ENCODE results near the gene NMUR1.
"Not testable (repeated sequence)": the region's sequence is repeated elsewhere in the genome, so short reads cannot be mapped to it uniquely, and the experiment has no call there.

NMUR1 gene

DNA sequence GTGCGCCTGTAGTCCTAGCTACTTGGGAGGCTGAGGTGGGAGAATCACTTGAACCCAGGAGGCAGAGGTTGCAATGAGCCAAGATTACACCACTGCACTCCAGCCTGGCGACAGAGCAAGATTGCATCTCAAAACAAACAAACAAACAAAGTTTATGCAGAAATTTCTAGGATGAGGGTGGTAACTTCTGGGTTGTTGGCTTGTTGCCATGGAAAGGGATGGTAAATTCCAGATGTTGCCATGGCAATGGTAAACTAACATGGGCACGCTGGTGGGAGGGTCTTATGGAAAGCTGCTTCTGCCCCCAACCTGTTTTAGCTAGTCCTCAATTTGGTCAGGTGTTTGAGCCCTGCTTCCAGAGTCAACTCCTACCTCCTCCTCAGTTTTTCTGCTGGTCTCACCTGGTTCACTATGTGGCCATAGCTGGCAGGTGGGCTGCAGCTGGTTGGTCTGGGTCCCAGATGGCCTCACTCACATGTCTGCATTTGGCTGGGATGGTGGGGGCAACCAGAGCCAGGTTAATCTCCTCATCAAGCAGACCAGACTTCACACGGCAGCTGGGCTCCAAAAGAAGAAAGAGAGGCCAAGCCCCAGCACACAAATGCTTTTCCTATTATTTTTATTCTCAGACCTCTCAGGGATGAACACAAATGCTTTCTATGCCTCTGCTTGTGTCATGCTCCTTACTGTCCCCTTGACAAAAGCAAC, 35.8 kb upstream of the NMUR1 start:
- Mint-ChIP-seq H3K36me3 (ENCODE audit: low read depth) (no peaks in the 10 kb centered on the region), H3K4me3 (no peak overlapping the region), H3K27me3 (ENCODE audit: low read depth) (no peaks in the 10 kb centered on the region), H3K27ac (no peak overlapping the region), H3K9me3 (no peaks in the 10 kb centered on the region), H3K4me1 (ENCODE audit: low read depth) (peaks cover 4% of the 10 kb centered on the region)
- no peak for DNase-seq (ENCODE audit: low spot score)

DNA sequence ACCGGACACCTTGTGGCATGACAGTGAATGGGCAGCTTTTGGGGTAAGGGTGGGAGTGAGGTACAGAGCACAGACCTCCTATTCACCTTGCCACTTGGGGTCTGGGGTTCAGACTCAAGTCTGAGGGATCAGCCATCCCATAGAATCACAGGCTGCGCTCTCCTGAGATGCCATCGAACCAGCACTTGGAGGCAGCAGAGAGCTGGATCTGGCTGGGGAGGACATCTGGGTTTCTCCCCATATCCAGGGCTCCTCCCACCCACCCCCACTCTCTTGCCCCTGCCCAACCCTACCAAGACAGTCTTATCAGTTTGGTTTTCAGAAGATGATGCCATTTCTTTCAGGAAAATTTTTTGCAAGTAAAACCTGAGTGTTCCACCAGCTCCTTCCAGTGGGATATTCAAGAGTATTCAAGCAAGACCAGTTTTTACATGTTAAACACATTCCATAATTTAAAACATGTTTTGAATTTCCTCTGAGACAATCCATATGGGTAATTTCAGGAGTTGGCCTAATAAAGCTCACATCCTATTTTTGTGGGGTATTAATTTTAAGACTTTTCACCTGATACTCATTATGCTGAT, 33.2 kb upstream of the NMUR1 start:
- Mint-ChIP-seq H3K4me3 (no peak overlapping the region), H3K27ac (no peak overlapping the region), H3K9me3 (no peaks in the 10 kb centered on the region), H3K36me3 (ENCODE audit: low read depth) (no peaks in the 10 kb centered on the region), H3K27me3 (ENCODE audit: low read depth) (peaks cover 2% of the 10 kb centered on the region), H3K4me1 (ENCODE audit: low read depth) (peaks cover 1% of the 10 kb centered on the region)
- DNase-seq (ENCODE audit: low spot score): peak; percentile 25

DNA sequence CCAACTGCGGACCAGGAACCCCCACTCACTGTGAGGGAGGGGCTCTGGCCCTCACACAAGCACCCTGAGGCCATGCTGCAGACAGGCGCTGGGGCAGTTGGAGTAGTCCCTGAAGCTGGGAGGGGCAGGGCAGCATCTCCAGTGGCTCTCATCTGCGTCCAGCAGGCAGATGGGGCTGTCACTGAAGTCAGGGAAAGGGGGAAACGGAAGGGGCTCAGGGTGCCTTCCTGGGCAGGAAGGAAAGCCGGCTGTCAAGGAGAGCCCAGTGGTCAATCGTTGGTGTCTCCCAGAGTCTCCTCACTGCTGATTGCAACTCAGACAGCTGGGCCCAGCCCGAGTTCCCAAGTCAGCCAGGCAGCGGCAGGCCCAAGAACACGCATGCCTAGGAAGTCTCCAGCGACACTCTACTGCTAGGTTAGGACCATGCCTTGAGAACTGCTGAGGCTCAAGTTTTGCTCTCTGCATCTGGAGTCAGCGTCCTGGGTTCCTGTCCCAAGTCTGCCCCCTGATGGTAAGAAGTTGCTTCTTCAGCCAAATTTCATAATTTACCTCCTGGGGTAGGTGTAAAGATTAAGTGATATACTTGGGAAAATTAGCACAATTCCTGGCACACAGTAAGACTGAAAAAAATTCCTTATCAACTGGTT, 27.4 kb upstream of the NMUR1 start:
- H3K27me3 Mint-ChIP-seq (ENCODE audit: low read depth): peaks cover 4% of the 10 kb centered on the region
- no peak overlapping the region for H3K4me3 Mint-ChIP-seq
- H3K9me3 Mint-ChIP-seq: peaks cover 11% of the 10 kb centered on the region
- peak overlapping the region; percentile 22 for H3K27ac Mint-ChIP-seq
- H3K4me1 Mint-ChIP-seq (ENCODE audit: low read depth): peaks cover 30% of the 10 kb centered on the region
- peaks cover 16% of the 10 kb centered on the region for H3K36me3 Mint-ChIP-seq (ENCODE audit: low read depth)
- peak; percentile 51 for DNase-seq (ENCODE audit: low spot score)

DNA sequence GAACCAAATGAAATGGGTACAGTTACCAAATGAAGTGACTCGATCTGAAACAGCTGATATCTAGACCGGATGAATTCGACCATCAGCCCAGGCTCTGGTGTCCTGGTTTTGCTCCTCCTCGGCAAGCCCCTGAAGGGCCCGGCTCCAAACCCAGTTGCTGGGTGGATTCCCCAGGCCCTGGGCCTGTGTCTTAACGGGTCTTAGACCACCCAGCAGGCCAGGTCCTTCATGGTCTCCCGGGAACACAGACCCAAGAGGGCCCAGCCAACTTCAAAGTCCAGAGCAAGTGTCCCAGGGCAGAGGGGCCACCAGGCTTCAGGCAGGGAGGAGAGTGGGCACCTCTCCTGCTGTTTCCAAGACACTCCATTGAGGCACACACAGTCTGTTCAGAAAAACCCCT, 26.7 kb upstream of the NMUR1 start:
- H3K4me1 Mint-ChIP-seq (ENCODE audit: low read depth): peaks cover 30% of the 10 kb centered on the region
- peaks cover 5% of the 10 kb centered on the region for H3K27me3 Mint-ChIP-seq (ENCODE audit: low read depth)
- peaks cover 13% of the 10 kb centered on the region for H3K9me3 Mint-ChIP-seq
- no peak overlapping the region for H3K4me3 Mint-ChIP-seq
- no peak for DNase-seq (ENCODE audit: low spot score)
- H3K36me3 Mint-ChIP-seq (ENCODE audit: low read depth): peaks cover 18% of the 10 kb centered on the region
- H3K27ac Mint-ChIP-seq: no peak overlapping the region

DNA sequence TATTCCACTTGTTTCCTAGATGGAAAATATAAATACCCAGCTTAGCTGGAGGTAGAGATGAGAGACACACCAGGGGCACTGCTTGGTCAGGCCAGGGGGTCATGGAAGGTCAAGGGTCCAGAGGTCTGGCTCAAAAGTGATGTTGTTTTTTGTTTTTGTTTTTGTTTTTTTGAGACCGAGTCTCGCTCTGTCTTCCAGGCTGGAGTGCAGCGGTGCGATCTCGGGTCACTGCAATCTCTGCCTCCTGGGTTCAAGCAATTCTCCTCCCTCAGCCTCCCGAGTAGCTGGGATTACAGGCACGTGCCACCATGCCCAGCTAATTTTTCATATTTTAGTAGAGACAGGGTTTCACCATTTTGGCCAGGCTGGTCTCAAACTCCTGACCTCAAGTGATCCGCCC, 26.3 kb upstream of the NMUR1 start:
- Mint-ChIP-seq H3K4me1 (ENCODE audit: low read depth) (peaks cover 30% of the 10 kb centered on the region), H3K36me3 (ENCODE audit: low read depth) (peaks cover 19% of the 10 kb centered on the region), H3K9me3 (peaks cover 13% of the 10 kb centered on the region)
- not testable (repeated sequence) for H3K27me3 Mint-ChIP-seq (ENCODE audit: low read depth); DNase-seq (ENCODE audit: low spot score); H3K27ac Mint-ChIP-seq; H3K4me3 Mint-ChIP-seq

DNA sequence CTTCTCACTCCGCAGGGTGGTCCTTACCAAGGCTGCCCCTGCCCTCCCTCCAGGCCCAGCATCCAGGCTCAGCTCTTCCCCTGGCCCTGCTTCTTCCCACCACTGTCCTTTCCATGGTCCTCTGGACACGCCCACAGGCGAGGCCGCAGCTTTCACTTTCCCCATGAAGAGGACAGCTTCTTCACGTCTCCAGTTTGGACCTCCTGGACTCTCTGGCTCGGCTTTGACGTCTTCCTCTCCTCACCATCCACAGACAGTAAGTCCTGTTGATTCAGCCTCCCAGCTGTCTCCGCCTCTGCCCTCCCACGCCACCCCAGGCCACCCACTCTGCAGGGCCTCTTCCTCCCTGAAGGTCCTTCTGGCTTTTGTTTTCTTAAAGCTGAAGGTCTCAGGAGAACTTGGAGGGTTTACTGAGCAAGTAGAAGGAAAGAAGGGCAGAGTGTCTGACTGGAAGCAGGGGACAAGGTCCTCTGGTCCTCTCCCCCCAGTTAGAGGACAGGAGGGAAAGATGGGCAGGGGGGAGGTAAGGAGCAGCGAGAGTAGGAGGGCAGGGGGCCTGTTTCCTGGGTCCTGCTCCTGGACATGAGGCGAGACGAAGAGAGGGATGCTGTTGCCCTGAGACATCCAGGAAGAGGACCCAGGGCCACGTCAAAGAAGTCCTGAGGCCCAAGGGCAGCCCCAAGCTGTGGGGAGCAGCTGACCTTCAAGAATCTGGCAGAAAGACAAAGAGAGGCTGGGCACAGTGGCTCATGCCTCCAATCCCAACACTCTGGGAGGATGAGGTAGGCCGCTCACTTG, 24.7 kb upstream of the NMUR1 start:
- DNase-seq (ENCODE audit: low spot score): no peak
- H3K4me1 Mint-ChIP-seq (ENCODE audit: low read depth): peaks cover 32% of the 10 kb centered on the region
- H3K9me3 Mint-ChIP-seq: peaks cover 20% of the 10 kb centered on the region

DNA sequence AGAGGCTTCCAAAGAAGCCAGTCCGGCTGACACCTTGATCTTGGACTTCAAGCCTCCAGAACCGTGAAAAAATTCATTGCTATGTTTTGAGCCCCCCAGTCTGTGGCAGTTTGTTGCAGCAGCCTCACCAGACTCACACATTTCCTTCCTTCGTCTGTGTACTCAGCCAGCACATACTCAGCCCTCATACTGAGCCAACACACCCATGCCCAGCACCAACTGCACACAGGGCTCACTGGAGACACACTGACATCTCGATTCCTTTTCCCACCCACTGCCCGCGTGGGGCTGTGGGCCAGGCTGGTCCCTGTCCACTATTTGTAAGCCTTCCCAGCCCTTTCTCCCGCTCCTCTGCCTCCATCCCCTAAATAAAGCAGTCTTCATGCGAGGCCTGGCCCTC, 24.1 kb upstream of the NMUR1 start:
- peaks cover 36% of the 10 kb centered on the region for H3K4me1 Mint-ChIP-seq (ENCODE audit: low read depth)
- peak overlapping the region; percentile 91 for H3K27ac Mint-ChIP-seq

More for the DNA sequence above, 24.7 kb upstream of the NMUR1 start:
- Mint-ChIP-seq H3K4me3 (peak overlapping the region; percentile 83), H3K36me3 (ENCODE audit: low read depth) (peaks cover 25% of the 10 kb centered on the region), H3K27ac (peak overlapping the region; percentile 91), H3K27me3 (ENCODE audit: low read depth) (peaks cover 5% of the 10 kb centered on the region)

DNA sequence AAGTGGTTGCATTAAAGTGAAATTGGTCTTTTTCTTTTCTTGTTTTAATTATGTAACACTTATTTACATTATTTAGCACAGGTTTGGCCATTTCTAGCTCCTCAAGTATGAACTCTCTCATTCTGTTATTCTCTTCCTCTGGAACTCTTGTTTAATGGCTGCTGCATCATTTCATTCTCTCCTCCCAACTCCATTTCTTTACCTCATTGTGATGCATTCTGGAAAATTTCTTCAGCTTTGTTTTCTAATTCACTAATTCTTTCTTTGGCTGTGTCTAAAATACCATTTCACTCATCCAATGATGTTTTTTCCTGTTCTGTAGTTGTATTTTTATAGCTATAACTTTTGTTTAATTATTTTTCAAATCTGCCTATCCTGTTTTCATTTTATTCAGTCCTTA, 22.5 kb upstream of the NMUR1 start:
- H3K4me3 Mint-ChIP-seq: no peak overlapping the region
- H3K4me1 Mint-ChIP-seq (ENCODE audit: low read depth): peaks cover 45% of the 10 kb centered on the region
- H3K36me3 Mint-ChIP-seq (ENCODE audit: low read depth): peaks cover 36% of the 10 kb centered on the region
- H3K27ac Mint-ChIP-seq: no peak overlapping the region
- DNase-seq (ENCODE audit: low spot score): no peak
- peaks cover 20% of the 10 kb centered on the region for H3K9me3 Mint-ChIP-seq
- peaks cover 5% of the 10 kb centered on the region for H3K27me3 Mint-ChIP-seq (ENCODE audit: low read depth)

More for the DNA sequence above, 24.1 kb upstream of the NMUR1 start:
- Mint-ChIP-seq H3K27me3 (ENCODE audit: low read depth) (peaks cover 5% of the 10 kb centered on the region), H3K4me3 (peak overlapping the region; percentile 83), H3K36me3 (ENCODE audit: low read depth) (peaks cover 30% of the 10 kb centered on the region), H3K9me3 (peaks cover 20% of the 10 kb centered on the region)
- no peak for DNase-seq (ENCODE audit: low spot score)

DNA sequence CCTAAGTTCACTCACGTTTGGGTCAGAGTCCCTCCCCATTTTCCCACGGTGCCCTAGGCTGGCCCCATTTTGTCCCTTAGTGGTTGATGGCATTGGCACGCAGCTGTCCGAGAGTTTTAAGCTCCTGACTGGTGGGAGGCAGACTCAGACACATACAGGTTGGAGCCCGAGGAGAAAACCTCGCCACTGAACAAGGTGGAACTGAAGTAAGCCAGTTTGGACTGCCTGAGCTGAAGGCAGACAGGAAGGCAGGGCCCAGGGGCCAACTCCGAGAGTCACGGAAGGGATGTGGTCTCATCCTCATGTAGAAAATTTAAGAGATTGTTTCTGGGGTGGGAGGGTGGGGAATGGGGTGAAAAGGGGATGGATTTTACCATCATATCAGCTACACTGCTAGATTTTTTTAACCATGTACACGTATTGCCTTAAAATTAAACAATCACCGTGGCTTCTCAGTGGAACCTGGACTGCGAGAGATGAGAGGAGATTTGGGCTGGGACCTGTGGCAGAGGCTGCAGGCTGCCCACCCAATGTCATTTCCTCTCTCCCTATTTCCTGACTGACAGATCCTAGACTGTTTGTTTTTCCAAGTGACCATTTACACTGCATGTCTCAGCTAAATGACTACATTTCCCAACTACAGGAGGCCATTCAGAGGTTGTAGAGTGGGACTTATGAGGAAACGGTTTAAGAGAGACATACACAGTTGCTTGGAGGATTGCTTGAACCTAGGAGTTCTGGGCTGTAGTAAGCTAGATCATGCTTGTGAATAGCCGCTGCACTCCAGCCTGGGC, 19.4 kb upstream of the NMUR1 start:
- peaks cover 5% of the 10 kb centered on the region for H3K27me3 Mint-ChIP-seq (ENCODE audit: low read depth)
- no peak for DNase-seq (ENCODE audit: low spot score)
- H3K27ac Mint-ChIP-seq: peak overlapping the region; percentile 56
- peaks cover 47% of the 10 kb centered on the region for H3K4me1 Mint-ChIP-seq (ENCODE audit: low read depth)
- H3K4me3 Mint-ChIP-seq: no peak overlapping the region
- peaks cover 43% of the 10 kb centered on the region for H3K36me3 Mint-ChIP-seq (ENCODE audit: low read depth)
- peaks cover 24% of the 10 kb centered on the region for H3K9me3 Mint-ChIP-seq

DNA sequence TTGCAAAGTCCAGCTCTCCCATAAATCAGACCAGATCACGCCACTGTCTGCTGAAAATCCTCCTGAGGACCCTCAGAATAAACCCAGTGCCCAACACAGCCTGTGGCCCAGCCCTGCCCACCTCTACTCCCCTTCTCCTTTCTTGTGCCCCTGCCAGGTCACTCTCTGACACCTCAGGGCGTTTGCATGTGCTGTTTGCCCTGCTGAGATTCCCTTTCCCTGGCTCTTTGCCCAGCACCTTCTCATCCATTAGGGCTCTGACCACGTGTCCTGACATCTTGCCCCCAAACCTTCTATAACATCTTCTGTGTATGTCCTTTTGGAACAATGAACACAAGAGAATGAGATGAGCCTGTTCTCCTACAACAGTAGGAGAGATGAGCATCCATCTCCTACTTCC, 18.5 kb upstream of the NMUR1 start:
- H3K27me3 Mint-ChIP-seq (ENCODE audit: low read depth): peaks cover 5% of the 10 kb centered on the region
- DNase-seq (ENCODE audit: low spot score): no peak
- H3K36me3 Mint-ChIP-seq (ENCODE audit: low read depth): peaks cover 42% of the 10 kb centered on the region
- H3K27ac Mint-ChIP-seq: peak overlapping the region; percentile 60
- H3K9me3 Mint-ChIP-seq: peaks cover 23% of the 10 kb centered on the region
- peaks cover 38% of the 10 kb centered on the region for H3K4me1 Mint-ChIP-seq (ENCODE audit: low read depth)
- no peak overlapping the region for H3K4me3 Mint-ChIP-seq

DNA sequence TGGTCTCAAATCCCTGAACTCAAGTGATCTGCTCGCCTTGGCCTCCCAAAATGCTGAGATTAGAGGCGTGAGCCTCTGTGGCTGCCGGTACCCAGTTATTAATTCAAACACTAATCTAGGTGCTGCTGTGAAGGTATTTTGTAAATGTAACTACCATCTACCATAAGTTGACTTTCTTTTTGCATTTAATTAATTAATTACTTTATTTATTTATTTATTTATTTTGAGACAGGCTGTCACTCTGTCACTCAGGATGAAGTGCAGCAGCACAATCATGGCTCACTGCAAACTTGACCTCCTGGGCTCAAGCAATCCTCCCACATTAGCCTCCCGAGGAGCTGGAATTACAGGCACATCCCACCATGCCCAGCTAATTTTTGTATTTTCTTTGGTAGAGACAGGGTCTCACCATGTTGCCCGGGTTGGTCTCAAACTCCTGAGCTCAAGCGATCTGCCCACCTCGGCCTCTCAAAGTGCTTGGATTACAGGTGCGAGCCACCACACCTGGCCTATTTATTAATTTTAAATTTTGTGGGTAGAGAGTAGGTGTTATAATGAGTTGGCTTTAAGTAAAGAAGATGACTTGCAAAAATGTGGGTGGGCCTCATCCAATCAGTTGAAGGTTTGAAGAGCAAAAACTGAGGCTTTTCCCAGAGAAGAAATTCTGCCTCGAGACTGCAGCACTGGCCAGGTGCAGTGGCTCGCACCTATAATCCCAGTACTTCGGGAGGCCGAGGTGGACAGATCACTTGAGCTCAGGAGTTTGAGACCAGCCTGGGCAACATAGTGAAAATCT, 17.3 kb upstream of the NMUR1 start:
- peaks cover 2% of the 10 kb centered on the region for H3K27me3 Mint-ChIP-seq (ENCODE audit: low read depth)
- no peak overlapping the region for H3K27ac Mint-ChIP-seq
- no peak for DNase-seq (ENCODE audit: low spot score)
- peaks cover 39% of the 10 kb centered on the region for H3K4me1 Mint-ChIP-seq (ENCODE audit: low read depth)
- H3K36me3 Mint-ChIP-seq (ENCODE audit: low read depth): peaks cover 39% of the 10 kb centered on the region
- peaks cover 22% of the 10 kb centered on the region for H3K9me3 Mint-ChIP-seq
- no peak overlapping the region for H3K4me3 Mint-ChIP-seq

DNA sequence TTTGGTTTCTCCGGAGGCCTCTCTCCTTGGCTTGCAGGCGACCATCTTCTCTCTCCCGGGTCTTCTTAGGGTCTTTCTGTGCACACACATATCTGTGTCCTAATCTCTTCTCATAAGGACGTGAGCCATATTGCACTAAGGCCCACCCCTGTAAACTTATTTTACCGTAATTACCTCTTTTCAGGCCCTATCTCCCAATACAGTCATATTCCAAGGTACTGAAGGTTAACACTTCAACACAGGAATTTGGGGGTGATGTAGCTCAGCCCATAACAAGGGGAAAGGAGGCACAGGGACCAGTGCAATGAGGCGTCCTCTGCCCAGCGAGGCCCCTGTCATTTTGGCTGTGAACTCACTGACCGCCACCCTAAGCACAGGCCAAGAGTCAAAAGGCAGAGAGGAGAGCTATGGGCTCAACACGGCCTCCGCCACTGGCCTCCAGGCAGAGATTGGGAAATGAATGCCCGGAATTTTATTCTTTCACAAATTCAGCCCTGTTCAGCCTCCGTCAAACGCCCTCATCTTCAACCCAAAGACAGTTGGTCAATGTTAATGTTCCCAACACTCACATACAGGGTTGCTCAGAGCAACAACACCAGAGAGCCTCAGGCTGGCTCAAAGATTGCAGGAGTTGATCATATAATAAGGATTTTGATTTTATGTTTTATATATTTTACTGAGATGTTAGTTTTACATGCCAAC, 15.9 kb upstream of the NMUR1 start:
- H3K4me1 Mint-ChIP-seq (ENCODE audit: low read depth): peaks cover 48% of the 10 kb centered on the region
- peak overlapping the region; percentile 93 for H3K4me3 Mint-ChIP-seq
- peaks cover 2% of the 10 kb centered on the region for H3K27me3 Mint-ChIP-seq (ENCODE audit: low read depth)
- H3K36me3 Mint-ChIP-seq (ENCODE audit: low read depth): peaks cover 41% of the 10 kb centered on the region
- peaks cover 31% of the 10 kb centered on the region for H3K9me3 Mint-ChIP-seq
- H3K27ac Mint-ChIP-seq: peak overlapping the region; percentile 99
- DNase-seq (ENCODE audit: low spot score): no peak
